ENCODE results near the gene HPS5.

HPS5 gene

GRCh38 chr11:18235394-18236334 lies 86.3 kb downstream of the HPS5 start:
- DNase-seq: no peak

- DNase-seq: no peak
Observed at GRCh38 chr11:18233912-18234311, 88.0 kb downstream of the HPS5 start.

- DNase-seq: no peak
Observed at GRCh38 chr11:18230859-18231258, 91.1 kb downstream of the HPS5 start.

GRCh38 chr11:18229501-18229900 lies 92.4 kb downstream of the HPS5 start:
- DNase-seq: no peak

Data from inflammatory macrophage (primary cell).